Inflammatory macrophage treated with lipopolysaccharide for 4 hours (primary cell): ENCODE measurements around the gene CRYBA1.
"Not testable (repeated sequence)": the region's sequence is repeated elsewhere in the genome, so short reads cannot be mapped to it uniquely, and the experiment has no call there.

Experiments used
- DNase-seq: peaks from one replicate; pipeline ENCODE4 v3.0.0-alpha.2; 2020

Gene CRYBA1, protein sequence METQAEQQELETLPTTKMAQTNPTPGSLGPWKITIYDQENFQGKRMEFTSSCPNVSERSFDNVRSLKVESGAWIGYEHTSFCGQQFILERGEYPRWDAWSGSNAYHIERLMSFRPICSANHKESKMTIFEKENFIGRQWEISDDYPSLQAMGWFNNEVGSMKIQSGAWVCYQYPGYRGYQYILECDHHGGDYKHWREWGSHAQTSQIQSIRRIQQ

GRCh38 chr17:29246628-29247027 is at the start of gene CRYBA1:
Gene CRYBA1, plus strand, starts transcription at chr17:29246859. Its CDS starts 5 bp downstream, at chr17:29246864.
- DNase-seq = no peak

- DNase-seq = peak; percentile 61
Observed at GRCh38 chr17:29197516-29198272, 49.0 kb upstream of the CRYBA1 start.

GRCh38 chr17:29204068-29204804 is 42.4 kb upstream of the CRYBA1 start:
- DNase-seq = not testable (repeated sequence)

- no peak for DNase-seq
Observed at GRCh38 chr17:29205047-29205446, 41.6 kb upstream of the CRYBA1 start.

DNA sequence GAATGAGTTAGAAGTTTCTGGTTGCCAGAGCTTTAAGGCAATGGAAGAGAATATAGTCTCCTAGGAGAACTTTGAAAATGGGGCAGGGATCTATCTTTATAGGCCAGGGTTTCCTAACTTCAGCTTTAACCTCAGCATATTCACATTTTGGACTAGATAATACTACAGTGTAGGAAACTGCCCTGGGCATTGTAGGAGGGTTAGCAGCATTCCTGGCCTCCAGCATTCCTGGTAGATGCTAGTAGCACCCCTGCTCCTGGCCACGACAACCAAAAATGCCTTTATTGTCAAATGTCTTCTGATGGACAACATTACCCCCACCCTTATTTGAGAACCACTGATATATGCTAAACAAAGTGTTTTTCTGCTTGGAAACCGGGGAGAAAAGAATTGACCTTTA is 38.7 kb upstream of the CRYBA1 start:
- DNase-seq = no peak

GRCh38 chr17:29209073-29209472 is 37.6 kb upstream of the CRYBA1 start:
- DNase-seq = no peak

- DNase-seq = peak; percentile 91
Observed at GRCh38 chr17:29210879-29211278, 35.8 kb upstream of the CRYBA1 start.

GRCh38 chr17:29212094-29212631 is 34.5 kb upstream of the CRYBA1 start:
- no peak for DNase-seq

DNA sequence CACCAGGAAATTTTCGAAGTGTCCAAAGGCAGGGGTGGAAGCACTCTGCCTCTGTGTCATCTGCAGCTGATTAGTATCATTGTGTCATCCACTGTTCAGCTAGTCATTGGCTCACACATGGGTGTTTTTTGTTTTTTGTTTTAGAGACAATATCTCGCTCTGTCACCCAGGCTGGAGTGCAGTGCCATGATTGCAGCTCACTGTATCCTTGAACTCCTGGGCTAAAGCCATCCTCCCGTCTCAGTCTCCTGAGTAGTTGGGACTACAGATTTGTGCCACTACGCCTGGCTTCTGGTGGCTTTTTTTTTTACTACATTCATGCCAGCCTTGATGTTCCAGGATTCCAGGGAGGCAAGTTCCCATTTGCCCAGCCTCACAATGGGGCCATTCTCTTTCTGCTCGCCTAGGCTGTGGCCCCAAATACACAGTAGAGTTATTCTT is 34.0 kb upstream of the CRYBA1 start:
- peak; percentile 92 for DNase-seq

DNA sequence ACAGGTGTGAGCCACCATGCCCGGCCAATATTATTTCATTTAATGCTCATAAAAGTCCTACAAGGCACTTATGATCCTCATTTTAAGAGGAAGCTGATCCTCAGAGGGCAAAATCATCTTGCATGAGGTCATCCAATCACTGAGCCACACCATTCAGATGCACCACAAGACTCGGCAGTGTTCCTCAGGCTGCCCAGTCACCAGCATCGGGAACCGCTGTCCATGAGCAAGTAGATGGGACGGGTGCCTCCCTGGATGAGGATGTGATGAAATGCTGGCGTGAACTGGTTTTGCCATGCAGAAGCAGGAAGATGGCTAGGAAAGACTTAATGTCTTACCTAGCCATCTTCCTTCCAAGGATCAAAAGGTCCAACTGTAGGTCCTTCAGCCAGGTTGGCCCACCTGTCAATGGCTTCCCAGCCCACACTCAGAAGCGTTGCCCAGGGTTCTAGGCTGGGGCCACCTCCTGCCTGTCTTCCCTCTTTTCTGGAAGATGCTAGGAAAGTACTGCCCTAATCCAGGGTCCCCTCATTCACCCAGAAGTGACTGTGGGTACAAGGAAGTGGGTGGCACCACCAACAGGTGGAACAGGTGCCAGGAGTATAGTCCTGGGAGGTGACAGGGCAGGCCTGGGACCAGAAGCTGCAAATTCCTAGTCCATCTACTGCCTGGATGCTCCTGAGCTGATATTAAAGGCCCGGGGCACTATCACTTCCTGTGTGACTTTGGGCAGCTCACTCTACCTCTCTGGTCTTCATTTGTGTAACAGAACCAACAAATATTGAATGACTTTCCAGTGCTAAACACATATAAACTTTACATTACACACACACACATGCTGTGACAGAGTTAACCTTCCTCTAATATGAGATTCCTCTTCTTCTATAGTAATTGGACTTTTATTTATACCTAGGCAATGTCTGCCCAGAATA is 32.2 kb upstream of the CRYBA1 start:
- peak; percentile 97 for DNase-seq

DNA sequence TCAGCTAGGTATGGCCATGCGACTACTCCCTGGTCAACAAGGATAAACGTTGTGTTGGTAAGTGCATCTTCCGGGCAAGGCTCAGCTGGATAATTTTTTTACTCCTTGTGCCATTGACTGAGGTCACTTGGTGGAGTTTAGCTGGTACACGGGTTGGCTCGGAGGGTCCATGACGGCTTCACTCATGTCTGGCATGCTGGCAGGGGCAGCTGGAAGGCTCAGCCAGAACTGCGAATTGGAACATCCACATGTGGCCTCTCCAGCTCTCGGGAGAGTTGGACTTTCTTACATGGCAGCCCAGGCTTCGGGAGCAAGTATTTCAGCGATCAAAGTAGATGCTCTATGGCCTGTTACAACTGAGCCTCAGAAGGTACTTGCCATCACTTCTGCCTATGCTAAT is 31.5 kb upstream of the CRYBA1 start:
- DNase-seq = no peak

GRCh38 chr17:29215717-29216116 is 30.9 kb upstream of the CRYBA1 start:
- DNase-seq = no peak

GRCh38 chr17:29216181-29216580 is 30.5 kb upstream of the CRYBA1 start:
- DNase-seq = no peak

DNA sequence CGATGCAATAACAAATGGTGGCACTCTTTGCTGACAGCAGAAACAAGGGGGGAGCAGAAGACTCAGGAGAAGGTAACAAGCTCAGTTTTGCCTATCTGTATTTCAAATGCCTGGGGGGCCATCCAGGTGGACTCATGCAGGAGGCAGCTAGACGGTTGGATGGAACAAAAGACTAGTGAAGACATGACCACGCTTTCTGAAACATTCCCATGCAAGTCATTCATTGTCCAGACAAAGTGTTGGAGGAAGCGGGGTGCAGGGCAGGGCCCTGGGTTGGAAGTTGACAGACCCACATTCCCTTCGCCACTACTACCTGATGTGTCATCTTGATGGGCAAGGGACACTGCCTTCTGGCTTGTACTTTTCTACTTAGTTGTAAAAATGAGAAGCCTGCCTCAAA is 29.8 kb upstream of the CRYBA1 start:
- DNase-seq = no peak

- peak; percentile 75 for DNase-seq
Observed at GRCh38 chr17:29219378-29220047, 27.1 kb upstream of the CRYBA1 start.

- DNase-seq = not testable (repeated sequence)
Observed at GRCh38 chr17:29221338-29221737, 25.3 kb upstream of the CRYBA1 start.

GRCh38 chr17:29225396-29225795 is 21.3 kb upstream of the CRYBA1 start:
- DNase-seq = peak; percentile 37

DNA sequence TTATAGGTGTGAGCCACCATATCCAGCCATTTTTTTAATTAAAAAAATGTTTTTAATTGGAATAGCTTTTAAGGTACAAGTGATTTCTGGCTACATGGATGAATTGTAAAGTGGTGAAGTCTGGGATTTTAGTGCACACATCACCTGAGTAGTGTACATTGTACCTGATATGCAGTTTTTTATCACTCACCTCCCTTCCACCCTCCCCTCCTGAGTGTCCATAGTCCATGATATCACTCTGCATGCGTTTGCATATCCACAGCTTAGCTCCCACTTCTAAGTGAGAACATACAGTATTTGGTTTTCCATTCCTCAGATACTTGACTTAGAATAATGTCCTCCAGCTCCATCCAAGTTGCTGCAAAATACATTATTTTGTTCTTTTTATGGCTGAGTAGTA is 13.4 kb upstream of the CRYBA1 start:
- DNase-seq = no peak

DNA sequence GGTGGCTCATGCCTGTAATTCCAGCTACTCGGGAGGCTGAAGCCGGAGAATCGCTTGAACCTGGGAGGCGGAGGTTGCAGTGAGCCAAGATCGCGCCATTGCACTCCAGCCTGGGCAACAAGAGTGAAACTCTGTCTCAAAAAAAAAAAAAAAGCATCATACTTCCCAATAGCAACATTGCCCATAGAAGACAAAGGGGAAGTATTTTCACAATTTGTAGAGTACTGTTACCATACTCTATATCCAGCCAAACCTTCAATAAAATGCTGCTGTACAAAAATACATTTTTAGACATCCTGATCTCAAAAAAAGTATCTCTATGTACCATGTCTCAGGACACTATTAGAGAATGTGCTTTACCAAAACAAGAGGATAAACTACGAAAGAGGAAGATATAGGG is 11.7 kb upstream of the CRYBA1 start:
- DNase-seq = peak; percentile 64

- no peak for DNase-seq
Observed at GRCh38 chr17:29235904-29236303, 10.8 kb upstream of the CRYBA1 start.

DNA sequence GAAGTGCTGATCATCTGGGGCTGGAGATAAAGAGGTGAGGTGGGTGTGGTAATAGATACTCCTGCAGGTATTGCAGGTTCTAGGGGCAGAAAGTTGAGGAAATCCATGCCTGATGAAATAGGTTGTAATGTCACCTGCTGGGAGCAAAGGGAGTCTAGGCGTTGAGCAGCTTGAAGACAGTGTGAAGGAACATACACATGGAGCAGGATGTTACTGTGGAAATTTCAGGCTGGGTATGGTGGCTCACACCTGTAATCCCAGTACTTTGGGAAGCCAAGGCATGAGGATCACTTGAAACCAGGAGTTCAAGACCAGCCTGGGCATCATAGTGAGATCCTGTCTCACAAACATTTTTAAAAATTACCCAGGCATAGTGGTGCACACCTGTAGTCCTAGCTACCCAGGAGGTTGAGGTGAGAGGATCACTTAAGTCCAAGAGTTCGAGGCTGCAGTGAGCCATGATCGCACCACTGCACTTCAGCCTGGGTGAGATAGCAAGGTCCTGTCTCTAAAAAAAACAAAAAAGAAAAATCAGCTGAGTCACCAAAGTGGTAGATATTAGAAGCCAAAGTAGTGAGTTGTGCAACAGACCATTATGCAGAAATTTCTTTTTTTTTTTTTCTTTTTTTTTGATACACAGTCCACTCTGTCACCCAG is 9.1 kb upstream of the CRYBA1 start:
- peak; percentile 66 for DNase-seq
